HG02588 (cell line): ENCODE measurements around the gene SHANK1.

Experiments used
- ATAC-seq: cut with Tn5 transposase; IDR thresholded peaks from one replicate; pipeline ENCODE4 v1.9.1; 2021; ENCODE audit warnings: mild to moderate bottlenecking, moderate library complexity; ENCODE audit not compliant: unreplicated experiment

Gene SHANK1

GRCh38 chr19:50693064-50693975, 26.3 kb downstream of the SHANK1 start:
- ATAC-seq = no peak

GRCh38 chr19:50690439-50690838, 29.2 kb downstream of the SHANK1 start:
- ATAC-seq = no peak

GRCh38 chr19:50688766-50689165, 30.8 kb downstream of the SHANK1 start:
- ATAC-seq = no peak

GRCh38 chr19:50686310-50687032, 33.1 kb downstream of the SHANK1 start:
- ATAC-seq = no peak

GRCh38 chr19:50679177-50680125, 40.2 kb downstream of the SHANK1 start:
- peak; percentile 82 for ATAC-seq

- no peak for ATAC-seq
These were observed 41.3 kb downstream of the SHANK1 start for GRCh38 chr19:50678323-50678722.

GRCh38 chr19:50677636-50678035, 42.0 kb downstream of the SHANK1 start:
- ATAC-seq = no peak

GRCh38 chr19:50676625-50677197, 42.9 kb downstream of the SHANK1 start:
- no peak for ATAC-seq

GRCh38 chr19:50673118-50673517, 46.5 kb downstream of the SHANK1 start:
- no peak for ATAC-seq

GRCh38 chr19:50670102-50670380, 49.6 kb downstream of the SHANK1 start:
- no peak for ATAC-seq

- no peak for ATAC-seq
These were observed 50.1 kb downstream of the SHANK1 start for GRCh38 chr19:50669302-50670101.

- no peak for ATAC-seq
These were observed 50.7 kb downstream of the SHANK1 start for GRCh38 chr19:50668879-50669278.

GRCh38 chr19:50668416-50668815, 51.2 kb downstream of the SHANK1 start:
- ATAC-seq = no peak

GRCh38 chr19:50667759-50668231, 51.8 kb downstream of the SHANK1 start:
- ATAC-seq = no peak

GRCh38 chr19:50667177-50667758, 52.3 kb downstream of the SHANK1 start:
- no peak for ATAC-seq

- no peak for ATAC-seq
These were observed 53.0 kb downstream of the SHANK1 start for GRCh38 chr19:50666346-50667176.

GRCh38 chr19:50664204-50664603, 55.4 kb downstream of the SHANK1 start:
- no peak for ATAC-seq

GRCh38 chr19:50663482-50663790, 56.2 kb downstream of the SHANK1 start:
- no peak for ATAC-seq
